Stimulated activated CD8-positive, alpha-beta memory T cell treated with anti-CD3 and anti-CD28 coated beads, Interleukin-2, amount 100 ng/mL, for 48 hours (primary cell): ENCODE measurements around the gene KIRREL3.

Experiments used
- DNase-seq, 2 donors: peaks; one replicate each; pipeline ENCODE4 v3.0.0-alpha.2; 2020; ENCODE audit warnings: low read depth in 2 of 2

Gene KIRREL3

GRCh38 chr11:126601550-126602215, 398.9 kb downstream of the KIRREL3 start:
- DNase-seq, result no peak

GRCh38 chr11:126601136-126601535, 399.4 kb downstream of the KIRREL3 start:
- DNase-seq, result no peak

- no peak for DNase-seq
These were observed 401.2 kb downstream of the KIRREL3 start for GRCh38 chr11:126599217-126599897.

GRCh38 chr11:126598344-126599216, 402.0 kb downstream of the KIRREL3 start:
- DNase-seq, result no peak

- DNase-seq, result no peak
These were observed 403.5 kb downstream of the KIRREL3 start for GRCh38 chr11:126597041-126597440.

- DNase-seq, result no peak
These were observed 404.1 kb downstream of the KIRREL3 start for GRCh38 chr11:126596474-126596873.

- DNase-seq, result no peak
These were observed 405.0 kb downstream of the KIRREL3 start for GRCh38 chr11:126595560-126595959.

GRCh38 chr11:126594921-126595367, 405.6 kb downstream of the KIRREL3 start:
- DNase-seq, result no peak

GRCh38 chr11:126592496-126593410, 407.8 kb downstream of the KIRREL3 start:
- DNase-seq, result no peak

- no peak for DNase-seq
These were observed 408.5 kb downstream of the KIRREL3 start for GRCh38 chr11:126591966-126592489.

- DNase-seq, result no peak
These were observed 411.1 kb downstream of the KIRREL3 start for GRCh38 chr11:126589492-126589803.

- DNase-seq, result no peak
These were observed 411.7 kb downstream of the KIRREL3 start for GRCh38 chr11:126588630-126589491.

- no peak for DNase-seq
These were observed 413.0 kb downstream of the KIRREL3 start for GRCh38 chr11:126587541-126587940.

- DNase-seq, result no peak
These were observed 414.6 kb downstream of the KIRREL3 start for GRCh38 chr11:126585774-126586491.

GRCh38 chr11:126585388-126585773, 415.2 kb downstream of the KIRREL3 start:
- DNase-seq, result no peak

GRCh38 chr11:126583594-126584427, 416.8 kb downstream of the KIRREL3 start:
- no peak for DNase-seq

GRCh38 chr11:126583101-126583500, 417.5 kb downstream of the KIRREL3 start:
- no peak for DNase-seq

GRCh38 chr11:126581871-126582648, 418.5 kb downstream of the KIRREL3 start:
- DNase-seq, result no peak
